ENCODE results near the gene IGSF21. TPM values are rescaled to one million over a fixed set of nuclear protein-coding genes. Genes with fewer than 3 reads are reported as not detected.

The IGSF21 gene
- total and polyA plus RNA-seq, 3 experiments from 2014 or later = not detected

GRCh38 chr1:18309552-18310155 lies 202.1 kb downstream of the IGSF21 start:
- peaks cover 0 to 3% (median 2%) of the 10 kb centered on the region in 5 donors for H3K9me3 Mint-ChIP-seq
- no peaks in the 10 kb centered on the region for H3K36me3 ChIP-seq (ENCODE audit: insufficient read depth, low read length)
- no peaks in the 10 kb centered on the region for H3K4me1 Mint-ChIP-seq
- no peaks in the 10 kb centered on the region for H3K4me1 ChIP-seq (ENCODE audit: insufficient read depth, low read length)
- no peaks in the 10 kb centered on the region for H3K9me3 ChIP-seq (ENCODE audit: low read length)
- no peak overlapping the region for H3K27ac Mint-ChIP-seq
- H3K27ac ChIP-seq (ENCODE audit: low read depth, low read length) = no peak overlapping the region
- DNase-seq = no peak
- H3K4me3 ChIP-seq (ENCODE audit: low read length) = no peak overlapping the region
- H3K27me3 Mint-ChIP-seq = peaks cover 3 to 8% of the 10 kb centered on the region in 2 donors
- ChIA-PET POLR2A (no interaction called here), CTCF (no interaction called here)
- H3K36me3 Mint-ChIP-seq = no peaks in the 10 kb centered on the region
- no peak overlapping the region for H3K4me3 Mint-ChIP-seq
- H3K27me3 ChIP-seq (ENCODE audit: insufficient read depth, low read length, poor library complexity, severe bottlenecking) = no peaks in the 10 kb centered on the region

GRCh38 chr1:18312961-18313360 lies 205.4 kb downstream of the IGSF21 start:
- POLR2A ChIA-PET = no interaction called here
- Mint-ChIP-seq H3K36me3 (no peaks in the 10 kb centered on the region), H3K4me3 (no peak overlapping the region), H3K27me3 (peaks cover 4 to 6% of the 10 kb centered on the region in 2 donors), H3K4me1 (no peaks in the 10 kb centered on the region), H3K9me3 (peaks cover 0 to 3% (median 2%) of the 10 kb centered on the region in 5 donors), H3K27ac (no peak overlapping the region)
- CTCF ChIA-PET = no interaction called here
- Histone ChIP-seq H3K4me3 (ENCODE audit: low read length) (no peak overlapping the region), H3K4me1 (ENCODE audit: insufficient read depth, low read length) (no peaks in the 10 kb centered on the region), H3K36me3 (ENCODE audit: insufficient read depth, low read length) (no peaks in the 10 kb centered on the region), H3K27ac (ENCODE audit: low read depth, low read length) (no peak overlapping the region), H3K9me3 (ENCODE audit: low read length) (no peaks in the 10 kb centered on the region), H3K27me3 (ENCODE audit: insufficient read depth, low read length, poor library complexity, severe bottlenecking) (no peaks in the 10 kb centered on the region)
- no peak for DNase-seq

GRCh38 chr1:18313523-18313922 lies 205.9 kb downstream of the IGSF21 start:
- no peak overlapping the region for H3K4me3 Mint-ChIP-seq
- no peaks in the 10 kb centered on the region for H3K36me3 Mint-ChIP-seq
- H3K27me3 Mint-ChIP-seq = peaks cover 1 to 6% of the 10 kb centered on the region in 2 donors
- H3K4me3 ChIP-seq (ENCODE audit: low read length) = no peak overlapping the region
- no peaks in the 10 kb centered on the region for H3K9me3 ChIP-seq (ENCODE audit: low read length)
- ChIA-PET POLR2A (no interaction called here), CTCF (no interaction called here)
- H3K9me3 Mint-ChIP-seq = peaks cover 0 to 4% (median 2%) of the 10 kb centered on the region in 5 donors
- no peak overlapping the region for H3K27ac Mint-ChIP-seq
- H3K4me1 Mint-ChIP-seq = no peaks in the 10 kb centered on the region
- H3K36me3 ChIP-seq (ENCODE audit: insufficient read depth, low read length) = no peaks in the 10 kb centered on the region
- no peaks in the 10 kb centered on the region for H3K27me3 ChIP-seq (ENCODE audit: insufficient read depth, low read length, poor library complexity, severe bottlenecking)
- no peaks in the 10 kb centered on the region for H3K4me1 ChIP-seq (ENCODE audit: insufficient read depth, low read length)
- DNase-seq = no peak
- H3K27ac ChIP-seq (ENCODE audit: low read depth, low read length) = no peak overlapping the region

DNA sequence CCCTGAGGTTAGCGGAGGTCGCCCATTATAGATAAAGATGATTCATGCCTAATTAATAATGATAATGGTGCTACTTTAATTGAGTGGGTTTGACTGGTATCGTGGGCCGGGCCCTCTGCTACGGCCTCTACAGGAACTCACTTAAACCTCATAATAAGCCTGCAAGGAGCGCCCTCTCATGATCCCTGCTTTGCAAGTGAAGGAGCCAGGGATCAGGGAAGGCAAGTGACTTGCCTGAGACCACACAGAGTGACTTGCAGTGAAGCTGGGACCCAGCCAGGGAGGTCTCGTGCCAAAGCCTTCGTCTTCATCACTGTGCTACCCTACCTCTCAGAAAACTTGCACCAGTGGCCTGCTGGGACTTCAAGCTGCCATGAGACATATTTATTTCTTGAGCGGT lies 206.8 kb downstream of the IGSF21 start:
- Histone ChIP-seq H3K27me3 (ENCODE audit: insufficient read depth, low read length, poor library complexity, severe bottlenecking) (no peaks in the 10 kb centered on the region), H3K9me3 (ENCODE audit: low read length) (no peaks in the 10 kb centered on the region), H3K36me3 (ENCODE audit: insufficient read depth, low read length) (no peaks in the 10 kb centered on the region), H3K4me1 (ENCODE audit: insufficient read depth, low read length) (no peaks in the 10 kb centered on the region), H3K4me3 (ENCODE audit: low read length) (no peak overlapping the region), H3K27ac (ENCODE audit: low read depth, low read length) (no peak overlapping the region)
- no peak overlapping the region for H3K4me3 Mint-ChIP-seq
- H3K9me3 Mint-ChIP-seq = peaks cover 0 to 4% (median 2%) of the 10 kb centered on the region in 5 donors
- no peak overlapping the region for H3K27ac Mint-ChIP-seq
- H3K4me1 Mint-ChIP-seq = no peaks in the 10 kb centered on the region
- H3K27me3 Mint-ChIP-seq = peaks cover 1 to 6% of the 10 kb centered on the region in 2 donors
- no peaks in the 10 kb centered on the region for H3K36me3 Mint-ChIP-seq
- no peak for DNase-seq
- ChIA-PET CTCF (no interaction called here), POLR2A (no interaction called here)

DNA sequence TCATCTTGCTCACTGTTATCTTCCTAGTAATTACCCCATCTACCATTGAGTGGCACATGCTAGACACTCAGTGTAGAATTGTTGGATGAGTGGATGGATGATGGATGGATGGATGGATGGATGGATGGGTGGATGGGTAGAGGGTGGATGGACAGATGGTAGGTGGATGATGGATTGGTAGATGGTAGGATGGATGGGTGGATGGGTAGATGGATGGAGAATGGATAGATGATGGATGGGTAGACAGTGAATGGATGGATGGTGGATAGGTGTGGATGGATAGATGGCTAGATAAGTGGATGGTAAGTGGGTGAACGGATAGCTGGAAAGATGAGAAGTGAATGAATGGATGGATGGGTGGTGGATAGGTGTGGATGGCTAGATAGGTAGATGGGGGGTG lies 207.9 kb downstream of the IGSF21 start:
- H3K27me3 ChIP-seq (ENCODE audit: insufficient read depth, low read length, poor library complexity, severe bottlenecking) = no peaks in the 10 kb centered on the region
- H3K4me1 ChIP-seq (ENCODE audit: insufficient read depth, low read length) = no peaks in the 10 kb centered on the region
- no peak overlapping the region for H3K27ac ChIP-seq (ENCODE audit: low read depth, low read length)
- Mint-ChIP-seq H3K4me3 (no peak overlapping the region), H3K9me3 (peaks cover 0 to 4% (median 2%) of the 10 kb centered on the region in 5 donors), H3K36me3 (no peaks in the 10 kb centered on the region), H3K4me1 (no peaks in the 10 kb centered on the region), H3K27me3 (peaks cover 3 to 6% of the 10 kb centered on the region in 2 donors), H3K27ac (no peak overlapping the region)
- DNase-seq = no peak
- ChIA-PET CTCF (no interaction called here), POLR2A (no interaction called here)
- no peaks in the 10 kb centered on the region for H3K36me3 ChIP-seq (ENCODE audit: insufficient read depth, low read length)
- H3K4me3 ChIP-seq (ENCODE audit: low read length) = no peak overlapping the region
- no peaks in the 10 kb centered on the region for H3K9me3 ChIP-seq (ENCODE audit: low read length)

GRCh38 chr1:18316764-18317163 lies 209.2 kb downstream of the IGSF21 start:
- no peak for DNase-seq
- Mint-ChIP-seq H3K27me3 (peaks cover 3 to 7% of the 10 kb centered on the region in 2 donors), H3K4me1 (no peaks in the 10 kb centered on the region), H3K4me3 (no peak overlapping the region), H3K27ac (no peak overlapping the region), H3K9me3 (peaks cover 0 to 3% (median 2%) of the 10 kb centered on the region in 5 donors), H3K36me3 (no peaks in the 10 kb centered on the region)
- ChIA-PET CTCF (no interaction called here), POLR2A (no interaction called here)
- H3K27ac ChIP-seq (ENCODE audit: low read depth, low read length) = no peak overlapping the region
- H3K36me3 ChIP-seq (ENCODE audit: insufficient read depth, low read length) = no peaks in the 10 kb centered on the region
- no peaks in the 10 kb centered on the region for H3K27me3 ChIP-seq (ENCODE audit: insufficient read depth, low read length, poor library complexity, severe bottlenecking)
- no peak overlapping the region for H3K4me3 ChIP-seq (ENCODE audit: low read length)
- H3K9me3 ChIP-seq (ENCODE audit: low read length) = no peaks in the 10 kb centered on the region
- no peaks in the 10 kb centered on the region for H3K4me1 ChIP-seq (ENCODE audit: insufficient read depth, low read length)

DNA sequence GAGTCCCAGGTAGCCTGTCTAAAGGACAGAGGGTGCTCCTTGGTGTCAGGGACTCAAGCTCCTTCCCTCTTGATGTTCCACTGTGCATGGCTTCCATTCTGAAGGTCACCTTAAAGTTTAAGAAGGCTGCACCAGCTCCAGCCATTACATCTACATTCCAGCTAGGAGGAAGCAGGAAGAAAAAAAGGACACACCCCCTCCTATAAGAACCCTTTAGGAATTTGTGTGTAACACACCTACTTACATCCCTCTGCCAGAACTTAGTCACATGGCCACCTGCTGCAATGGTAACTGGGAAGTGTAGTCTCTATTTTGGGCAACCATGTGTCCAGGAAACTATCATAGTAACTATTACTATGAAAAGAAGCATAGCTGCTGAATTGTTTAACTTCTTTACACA lies 211.5 kb downstream of the IGSF21 start:
- H3K27ac ChIP-seq (ENCODE audit: low read depth, low read length) = no peak overlapping the region
- H3K27me3 ChIP-seq (ENCODE audit: insufficient read depth, low read length, poor library complexity, severe bottlenecking) = no peaks in the 10 kb centered on the region
- H3K4me1 ChIP-seq (ENCODE audit: insufficient read depth, low read length) = no peaks in the 10 kb centered on the region
- H3K36me3 ChIP-seq (ENCODE audit: insufficient read depth, low read length) = no peaks in the 10 kb centered on the region
- Mint-ChIP-seq H3K4me1 (no peaks in the 10 kb centered on the region), H3K27me3 (peaks cover 4 to 19% of the 10 kb centered on the region in 2 donors), H3K27ac (no peak overlapping the region), H3K4me3 (no peak overlapping the region), H3K9me3 (peaks cover 0 to 3% (median 0%) of the 10 kb centered on the region in 5 donors), H3K36me3 (no peaks in the 10 kb centered on the region)
- ChIA-PET CTCF (no interaction called here), POLR2A (no interaction called here)
- H3K4me3 ChIP-seq (ENCODE audit: low read length) = no peak overlapping the region
- no peaks in the 10 kb centered on the region for H3K9me3 ChIP-seq (ENCODE audit: low read length)
- no peak for DNase-seq

GRCh38 chr1:18320051-18320450 lies 212.5 kb downstream of the IGSF21 start:
- Histone ChIP-seq H3K27ac (ENCODE audit: low read depth, low read length) (no peak overlapping the region), H3K36me3 (ENCODE audit: insufficient read depth, low read length) (no peaks in the 10 kb centered on the region), H3K27me3 (ENCODE audit: insufficient read depth, low read length, poor library complexity, severe bottlenecking) (no peaks in the 10 kb centered on the region), H3K4me3 (ENCODE audit: low read length) (no peak overlapping the region), H3K4me1 (ENCODE audit: insufficient read depth, low read length) (no peaks in the 10 kb centered on the region), H3K9me3 (ENCODE audit: low read length) (no peaks in the 10 kb centered on the region)
- ChIA-PET POLR2A (no interaction called here), CTCF (no interaction called here)
- H3K27ac Mint-ChIP-seq = no peak overlapping the region
- no peaks in the 10 kb centered on the region for H3K36me3 Mint-ChIP-seq
- H3K4me3 Mint-ChIP-seq = no peak overlapping the region
- no peak for DNase-seq
- peaks cover 3 to 27% of the 10 kb centered on the region in 2 donors for H3K27me3 Mint-ChIP-seq
- peaks cover 0 to 3% (median 0%) of the 10 kb centered on the region in 5 donors for H3K9me3 Mint-ChIP-seq
- no peaks in the 10 kb centered on the region for H3K4me1 Mint-ChIP-seq

Data from CD8-positive, alpha-beta memory T cell (primary cell).